AG09319 (cell line): ENCODE data around the gene MAPKAP1.

Experiments used
- DNase-seq: peaks from one replicate; pipeline ENCODE4 v3.0.0-alpha.2; 2010; ENCODE audit warnings: low read depth; ENCODE audit errors: extremely low read depth
- TF ChIP-seq, protein P1 (sequence below): IDR thresholded peaks from 2 replicates; pipeline ENCODE4 v1.5.1; 2011; ENCODE audit warnings: low read depth, mild to moderate bottlenecking, inconsistent platforms, low read length, moderate library complexity

Gene MAPKAP1

DNA sequence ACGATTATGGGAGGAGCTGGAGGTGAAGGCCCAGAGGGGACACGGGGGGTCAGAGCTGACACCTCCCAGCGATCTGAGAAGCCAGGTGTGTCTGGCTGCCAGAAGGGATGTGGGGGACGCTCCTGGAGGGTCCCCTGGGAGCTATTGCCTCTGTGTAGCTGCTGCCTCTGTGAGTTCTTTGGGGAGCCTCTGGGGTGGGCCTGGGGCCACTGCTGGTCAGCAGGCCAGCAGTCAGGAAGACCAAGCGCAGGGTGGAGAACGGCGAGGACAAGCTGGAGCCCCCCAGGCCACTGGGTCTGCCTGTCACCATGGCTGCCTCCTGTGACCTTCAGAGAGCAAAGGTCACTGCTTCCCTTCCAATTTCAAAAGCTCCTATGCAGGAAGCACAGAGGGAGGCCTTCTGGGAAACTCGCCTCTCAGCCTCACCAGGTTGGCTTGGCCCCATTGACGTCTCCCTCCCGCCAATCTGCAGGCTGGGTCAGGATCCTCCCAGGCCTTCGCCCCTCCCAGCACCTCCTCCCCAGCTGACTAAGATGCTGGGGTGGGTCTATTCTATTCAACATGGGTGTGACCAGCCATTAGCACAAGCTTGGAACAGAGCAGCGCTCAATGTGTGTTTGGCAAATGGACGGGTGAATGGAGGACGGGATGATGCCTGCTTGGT lies 319.0 kb downstream of the MAPKAP1 start:
- TF ChIP-seq, protein P1, sequence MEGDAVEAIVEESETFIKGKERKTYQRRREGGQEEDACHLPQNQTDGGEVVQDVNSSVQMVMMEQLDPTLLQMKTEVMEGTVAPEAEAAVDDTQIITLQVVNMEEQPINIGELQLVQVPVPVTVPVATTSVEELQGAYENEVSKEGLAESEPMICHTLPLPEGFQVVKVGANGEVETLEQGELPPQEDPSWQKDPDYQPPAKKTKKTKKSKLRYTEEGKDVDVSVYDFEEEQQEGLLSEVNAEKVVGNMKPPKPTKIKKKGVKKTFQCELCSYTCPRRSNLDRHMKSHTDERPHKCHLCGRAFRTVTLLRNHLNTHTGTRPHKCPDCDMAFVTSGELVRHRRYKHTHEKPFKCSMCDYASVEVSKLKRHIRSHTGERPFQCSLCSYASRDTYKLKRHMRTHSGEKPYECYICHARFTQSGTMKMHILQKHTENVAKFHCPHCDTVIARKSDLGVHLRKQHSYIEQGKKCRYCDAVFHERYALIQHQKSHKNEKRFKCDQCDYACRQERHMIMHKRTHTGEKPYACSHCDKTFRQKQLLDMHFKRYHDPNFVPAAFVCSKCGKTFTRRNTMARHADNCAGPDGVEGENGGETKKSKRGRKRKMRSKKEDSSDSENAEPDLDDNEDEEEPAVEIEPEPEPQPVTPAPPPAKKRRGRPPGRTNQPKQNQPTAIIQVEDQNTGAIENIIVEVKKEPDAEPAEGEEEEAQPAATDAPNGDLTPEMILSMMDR: no peak
- no peak for DNase-seq
